H54 (cell line): ENCODE measurements around the gene KCNIP1.

Experiments used
- DNase-seq: peaks from one replicate; pipeline ENCODE4 v3.0.0; 2011; ENCODE audit warnings: low spot score, mixed read lengths; ENCODE audit not compliant: insufficient read length
- FAIRE-seq: peaks from 3 replicates; lab custom pipeline; 2011; peaks lifted over from hg19 to GRCh38; lab: Jason Lieb, UNC
- POLR2A ChIP-seq: IDR thresholded peaks from 2 replicates; pipeline ENCODE4 v1.6.1; 2011; ENCODE audit warnings: low read depth, mild to moderate bottlenecking, low read length

The KCNIP1 gene

GRCh38 chr5:170489199-170489598, 14.6 kb upstream of the KCNIP1 start:
- FAIRE-seq (no peak), DNase-seq (no peak)
- no peak for TF ChIP-seq POLR2A

- no peak for DNase-seq
- no peak for FAIRE-seq
- TF ChIP-seq POLR2A, result no peak
These were observed 13.4 kb upstream of the KCNIP1 start for GRCh38 chr5:170490381-170490780.

- DNase-seq (peak; percentile 87), FAIRE-seq (peak; percentile 92)
These were observed 12.3 kb upstream of the KCNIP1 start for GRCh38 chr5:170491479-170491878.

DNA sequence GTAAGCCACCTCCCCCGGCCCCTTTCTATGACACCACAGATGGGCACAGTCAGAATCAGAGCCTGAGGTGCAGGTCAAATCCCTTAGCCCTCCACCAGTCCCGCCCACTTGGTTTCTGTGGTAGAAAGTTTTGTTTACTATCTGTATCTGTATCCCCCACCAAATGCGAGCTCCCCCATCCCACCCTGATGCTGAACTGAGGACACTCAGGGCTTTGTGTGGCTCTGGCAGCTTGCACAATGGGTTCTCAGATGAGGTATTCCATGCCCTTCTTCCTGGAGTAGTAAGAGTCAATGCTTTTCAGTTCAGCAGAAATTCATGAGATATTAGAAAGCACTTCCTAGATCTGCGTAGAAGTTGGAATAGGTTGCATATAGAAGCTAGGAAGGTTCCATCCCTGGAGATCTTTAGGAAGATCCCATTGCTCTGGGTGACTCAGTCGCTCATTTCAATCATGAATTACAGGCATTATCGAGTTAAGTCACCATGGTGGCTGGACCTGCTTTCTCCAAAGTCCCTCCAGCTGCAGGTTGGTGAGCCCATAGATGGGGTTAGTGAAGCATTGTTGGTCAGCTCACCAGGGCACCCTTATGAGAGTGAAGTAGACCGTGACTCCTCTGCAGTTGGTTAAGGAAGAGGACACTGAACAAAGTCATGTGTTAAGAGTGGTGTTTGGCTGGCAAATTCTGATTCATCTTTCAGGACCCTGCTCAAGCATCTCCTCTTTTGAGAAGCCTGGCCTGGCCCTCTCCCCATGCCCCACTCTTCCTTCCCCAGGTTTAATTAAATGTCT, 10.6 kb upstream of the KCNIP1 start:
- FAIRE-seq, result no peak
- DNase-seq, result no peak
- no peak for TF ChIP-seq POLR2A

More at GRCh38 chr5:170491479-170491878, 12.3 kb upstream of the KCNIP1 start:
- TF ChIP-seq POLR2A, result no peak

GRCh38 chr5:170494041-170494440, 9.8 kb upstream of the KCNIP1 start:
- no peak for TF ChIP-seq POLR2A
- FAIRE-seq (no peak), DNase-seq (no peak)

- DNase-seq, result no peak
- no peak for FAIRE-seq
- TF ChIP-seq POLR2A, result no peak
These were observed 7.8 kb upstream of the KCNIP1 start for GRCh38 chr5:170495825-170496661.

DNA sequence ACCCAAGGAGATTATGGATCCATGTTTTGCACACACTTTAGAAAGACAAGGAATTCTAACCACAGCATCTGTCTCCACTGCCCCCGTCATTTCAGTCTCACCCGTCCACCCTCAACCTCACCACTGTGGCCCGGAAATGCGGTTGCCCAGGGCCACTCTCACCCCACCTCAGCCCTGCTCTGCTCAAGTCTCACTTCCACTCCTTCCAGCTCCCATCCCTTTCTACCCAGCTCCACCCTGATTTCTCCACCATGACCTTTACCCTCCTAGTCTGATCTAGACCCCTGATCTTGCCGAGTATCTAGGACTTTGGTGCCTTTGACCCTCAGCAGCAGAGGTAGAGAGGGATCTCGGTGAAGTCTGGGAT, 7.2 kb upstream of the KCNIP1 start:
- TF ChIP-seq POLR2A, result no peak
- no peak for FAIRE-seq
- no peak for DNase-seq

GRCh38 chr5:170497311-170498038, 6.3 kb upstream of the KCNIP1 start:
- no peak for DNase-seq
- no peak for TF ChIP-seq POLR2A

GRCh38 chr5:170498811-170499351, 4.9 kb upstream of the KCNIP1 start:
- no peak for FAIRE-seq
- no peak for DNase-seq
- TF ChIP-seq POLR2A, result no peak

More at GRCh38 chr5:170497311-170498038, 6.3 kb upstream of the KCNIP1 start:
- FAIRE-seq, result no peak

DNA sequence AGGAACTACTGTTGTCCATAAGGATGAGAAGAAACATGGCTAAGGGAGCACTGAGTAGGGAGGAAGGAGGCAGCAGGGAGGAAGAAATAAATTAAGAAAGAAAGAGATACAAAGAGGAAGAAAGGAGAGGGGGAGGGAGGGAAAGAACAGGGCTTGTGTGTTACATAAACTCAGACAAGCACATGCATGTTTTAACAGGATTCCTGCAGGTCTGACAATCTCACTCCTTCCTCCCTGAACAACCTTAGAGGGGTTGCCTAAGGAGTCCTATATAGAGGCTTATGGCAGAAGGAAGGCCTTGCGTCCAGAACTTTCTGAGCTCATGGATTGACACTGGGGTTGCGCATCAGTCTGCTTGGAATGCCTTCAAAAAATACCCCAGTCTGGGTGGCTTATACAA, 4.2 kb upstream of the KCNIP1 start:
- DNase-seq (no peak), FAIRE-seq (no peak)
- no peak for TF ChIP-seq POLR2A

DNA sequence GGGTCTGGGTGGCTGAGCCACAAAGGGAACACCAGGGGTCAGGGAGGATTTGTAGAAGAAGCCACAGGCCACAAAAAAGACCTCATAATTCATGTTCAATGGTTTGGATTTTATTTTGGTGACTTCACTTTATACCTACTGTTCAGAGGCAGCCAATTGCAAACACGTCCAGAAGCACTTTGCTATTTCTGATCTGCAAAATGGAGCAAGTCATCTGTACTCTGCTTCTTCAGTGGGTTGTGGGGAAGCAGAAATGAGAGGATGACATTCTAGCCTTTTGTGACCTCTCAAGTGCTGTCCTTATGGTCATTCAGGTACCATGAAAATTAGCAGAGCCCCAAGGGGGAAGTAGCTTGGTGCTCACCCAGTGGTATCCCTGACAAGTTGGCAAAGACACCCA, 2.5 kb upstream of the KCNIP1 start:
- no peak for DNase-seq
- no peak for TF ChIP-seq POLR2A
- no peak for FAIRE-seq

- DNase-seq, result no peak
- no peak for FAIRE-seq
- no peak for TF ChIP-seq POLR2A
These were observed 1.9 kb upstream of the KCNIP1 start for GRCh38 chr5:170501931-170502330.

DNA sequence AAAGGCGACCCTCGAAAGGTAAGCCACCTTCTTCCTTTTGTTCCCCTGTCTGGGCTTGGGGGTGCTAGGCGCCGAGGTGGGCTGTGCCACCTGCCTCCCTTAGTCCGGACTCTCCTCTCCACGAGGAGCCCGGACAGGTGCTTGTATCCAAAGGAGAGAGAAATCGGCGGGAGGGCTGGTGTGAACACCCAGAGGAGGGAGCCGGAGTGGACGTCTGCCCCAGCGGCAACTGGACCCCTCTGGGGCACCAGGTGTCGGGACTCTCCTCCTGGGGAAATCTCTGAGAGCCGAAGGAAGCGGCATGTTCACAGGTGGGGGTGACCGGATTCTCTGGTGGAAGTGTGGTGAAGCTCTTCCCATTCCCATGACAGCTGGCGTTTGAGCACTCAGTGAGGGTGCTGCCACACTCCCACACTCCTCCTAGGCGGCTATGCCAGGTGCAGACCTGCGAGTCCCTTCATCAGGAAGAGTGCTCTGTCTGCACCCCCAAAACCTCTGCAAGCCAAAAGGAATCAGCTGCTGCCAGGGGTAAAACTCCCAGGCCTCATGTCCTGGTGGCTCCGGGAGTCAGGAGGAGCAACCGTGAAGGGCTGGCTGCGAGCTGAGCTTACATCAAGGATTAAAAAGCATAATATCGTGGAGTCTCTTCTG, 921 bp downstream of the KCNIP1 start:
- FAIRE-seq (no peak), DNase-seq (no peak)
- TF ChIP-seq POLR2A, result no peak

- no peak for FAIRE-seq
- no peak for TF ChIP-seq POLR2A
These were observed 4.2 kb downstream of the KCNIP1 start for GRCh38 chr5:170508036-170508435.

More at GRCh38 chr5:170508036-170508435, 4.2 kb downstream of the KCNIP1 start:
- DNase-seq, result no peak
